Mesenchymal stem cell (in vitro differentiated cells and primary cell): ENCODE results near the gene RAB22A.

Source experiments
- DNase-seq: peaks from one replicate; pipeline ENCODE4 v3.0.0-alpha.2; 2013
- H2AFZ ChIP-seq: one replicate; pipeline ENCODE4 v1.6.1; 2013; ENCODE audit warnings: low read depth, mild to moderate bottlenecking, control low read depth, inconsistent platforms, low read length, moderate library complexity
- H2AK5ac ChIP-seq: 2 replicates; pipeline ENCODE4 v1.6.1; 2013; ENCODE audit warnings: low read length, moderate library complexity, mild to moderate bottlenecking, inconsistent platforms; ENCODE audit not compliant: severe bottlenecking
- H2BK120ac ChIP-seq: one replicate; pipeline ENCODE4 v1.6.1; 2013; ENCODE audit warnings: low read depth, mild to moderate bottlenecking, inconsistent platforms, low read length, moderate library complexity
- H2BK12ac ChIP-seq, 2 experiments: one replicate each; pipeline ENCODE4 v1.6.1; 2013; ENCODE audit warnings: inconsistent platforms in 2 of 2, low read length in 2 of 2, mild to moderate bottlenecking in 2 of 2, moderate library complexity in 2 of 2, control low read depth in 1 of 2
- H2BK15ac ChIP-seq: one replicate; pipeline ENCODE4 v1.6.1; 2013; ENCODE audit warnings: mild to moderate bottlenecking, low read depth, inconsistent platforms; ENCODE audit not compliant: poor library complexity, severe bottlenecking
- H2BK5ac ChIP-seq: 2 replicates; pipeline ENCODE4 v1.6.1; 2013; ENCODE audit warnings: low read depth, mild to moderate bottlenecking, low read length, control low read depth, inconsistent platforms; ENCODE audit not compliant: poor library complexity, severe bottlenecking
- H3K14ac ChIP-seq, 2 experiments: one replicate each; pipeline ENCODE4 v1.6.1; 2013; ENCODE audit warnings: inconsistent platforms in 2 of 2, low read length in 2 of 2, control low read depth in 1 of 2, mild to moderate bottlenecking in 1 of 2, moderate library complexity in 1 of 2
- H3K18ac ChIP-seq, 2 experiments: one replicate each; pipeline ENCODE4 v1.6.1; 2013; ENCODE audit warnings: inconsistent platforms in 2 of 2, low read length in 2 of 2, control low read depth in 1 of 2, low read depth in 1 of 2, mild to moderate bottlenecking in 1 of 2
- H3K23ac ChIP-seq, 2 experiments: one replicate each; pipeline ENCODE4 v1.6.1; 2013; ENCODE audit warnings: inconsistent platforms in 2 of 2, low read length in 2 of 2, mild to moderate bottlenecking in 2 of 2, moderate library complexity in 2 of 2, control low read depth in 1 of 2
- H3K27ac ChIP-seq: 2 replicates; pipeline ENCODE4 v1.5.1; 2013; ENCODE audit warnings: mild to moderate bottlenecking, moderate library complexity, low read length, control low read depth, inconsistent platforms; ENCODE audit not compliant: poor library complexity, severe bottlenecking
- H3K27me3 ChIP-seq, 2 experiments: 2 replicates each; pipeline versions ENCODE4 v1.6.1 to v1.7.0; 2013; ENCODE audit warnings: low read length in 2 of 2, mild to moderate bottlenecking in 2 of 2, moderate library complexity in 2 of 2, control low read depth in 1 of 2, inconsistent platforms in 1 of 2; ENCODE audit not compliant: control insufficient read depth in 1 of 2, insufficient read depth in 1 of 2
- H3K36me3 ChIP-seq, 2 experiments: 2 replicates each; pipeline versions ENCODE4 v1.6.1 to v1.7.0; 2013; ENCODE audit warnings: low read length in 2 of 2, control low read depth in 1 of 2, inconsistent platforms in 1 of 2, low read depth in 1 of 2, mild to moderate bottlenecking in 1 of 2; ENCODE audit not compliant: insufficient read depth in 2 of 2, control insufficient read depth in 1 of 2
- H3K4ac ChIP-seq, 2 experiments: one replicate each; pipeline ENCODE4 v1.6.1; 2013; ENCODE audit warnings: inconsistent platforms in 2 of 2, low read length in 2 of 2, mild to moderate bottlenecking in 2 of 2, moderate library complexity in 2 of 2, control low read depth in 1 of 2, low read depth in 1 of 2
- H3K4me1 ChIP-seq: 2 replicates; pipeline ENCODE4 v1.6.1; 2013; ENCODE audit warnings: low read depth, low read length, control low read depth; ENCODE audit not compliant: control insufficient read depth, insufficient read depth
- H3K4me2 ChIP-seq: 2 replicates; pipeline ENCODE4 v1.6.1; 2013; ENCODE audit warnings: low read length, mild to moderate bottlenecking, inconsistent platforms; ENCODE audit not compliant: poor library complexity, severe bottlenecking
- H3K4me3 ChIP-seq, 2 experiments: 2 replicates each; pipeline versions ENCODE4 v1.5.1 to v1.7.0; 2013; ENCODE audit warnings: low read length in 2 of 2, mild to moderate bottlenecking in 2 of 2, control low read depth in 1 of 2, low read depth in 1 of 2; ENCODE audit not compliant: insufficient read depth in 1 of 2
- H3K79me1 ChIP-seq: replicated peaks from 2 replicates; pipeline ENCODE4 v1.6.1; 2013; ENCODE audit warnings: mild to moderate bottlenecking, control low read depth, low read length, inconsistent platforms; ENCODE audit not compliant: poor library complexity, severe bottlenecking
- H3K9ac ChIP-seq: 2 replicates; pipeline ENCODE4 v1.7.0; 2013; ENCODE audit warnings: mild to moderate bottlenecking, low read length, moderate library complexity
- H3K9me3 ChIP-seq: 2 replicates; pipeline ENCODE4 v1.7.0; 2013; ENCODE audit warnings: mild to moderate bottlenecking, low read length; ENCODE audit not compliant: control insufficient read depth
- H4K8ac ChIP-seq: one replicate; pipeline ENCODE4 v1.6.1; 2013; ENCODE audit warnings: inconsistent platforms, mild to moderate bottlenecking, low read length, moderate library complexity
- H4K91ac ChIP-seq: one replicate; pipeline ENCODE4 v1.6.1; 2013; ENCODE audit warnings: mild to moderate bottlenecking, low read length, inconsistent platforms
- WGBS: methylation state at CpG from one replicate; pipeline ENCODE4 v1.1.7; 2013; ENCODE audit warnings: mixed read lengths; 5-methylcytosine and 5-hydroxymethylcytosine counted together

The RAB22A gene

GRCh38 chr20:58303547-58303946, 6.0 kb upstream of the RAB22A start:
- H3K36me3 ChIP-seq: peaks cover 5 to 34% of the 10 kb centered on the region in 2 experiments
- H4K8ac ChIP-seq: no peak overlapping the region
- no peak overlapping the region for H3K18ac ChIP-seq
- peaks cover 13% of the 10 kb centered on the region for H3K4me1 ChIP-seq
- no peak overlapping the region for H2BK120ac ChIP-seq
- H3K4me2 ChIP-seq: no peak overlapping the region
- H3K27ac ChIP-seq: no peak overlapping the region
- no peak for DNase-seq
- no peak overlapping the region for H3K9ac ChIP-seq
- H3K23ac ChIP-seq: no peak overlapping the region
- H3K14ac ChIP-seq: no peak overlapping the region
- H3K9me3 ChIP-seq: no peaks in the 10 kb centered on the region
- H2AK5ac ChIP-seq: no peak overlapping the region
- H4K91ac ChIP-seq: no peak overlapping the region
- no peak overlapping the region for H2BK12ac ChIP-seq
- WGBS: 100% methylated on average over 1 of the region's 1 CpG
- peaks cover 32% of the 10 kb centered on the region for H3K79me1 ChIP-seq
- no peak overlapping the region for H3K4me3 ChIP-seq
- no peak overlapping the region for H2BK5ac ChIP-seq
- H3K27me3 ChIP-seq: no peaks in the 10 kb centered on the region
- H2BK15ac ChIP-seq: no peak overlapping the region
- H3K4ac ChIP-seq: no peak overlapping the region
- no peak overlapping the region for H2AFZ ChIP-seq

DNA sequence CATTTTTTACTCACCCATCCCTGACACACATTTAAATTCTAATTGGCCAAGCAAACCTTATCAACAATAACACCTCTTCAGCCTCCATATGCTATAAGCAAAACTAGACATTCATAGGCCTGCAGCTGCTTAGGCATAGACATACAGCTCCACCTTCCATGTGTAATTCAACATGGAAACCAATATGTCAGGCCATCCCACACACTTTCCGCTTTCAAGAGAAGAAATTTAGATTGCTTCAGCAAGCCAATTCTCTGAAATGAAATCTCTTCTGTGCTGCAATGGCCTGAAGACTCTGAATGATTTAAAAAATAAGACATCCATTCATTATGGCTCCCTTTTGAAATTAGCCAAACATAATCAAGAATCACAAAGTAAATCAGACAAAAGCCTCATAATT, 4.5 kb upstream of the RAB22A start:
- no peak for DNase-seq
- H3K4me3 ChIP-seq: no peak overlapping the region
- H3K18ac ChIP-seq: no peak overlapping the region
- H3K23ac ChIP-seq: no peak overlapping the region
- no peak overlapping the region for H2BK5ac ChIP-seq
- peaks cover 38% of the 10 kb centered on the region for H3K79me1 ChIP-seq
- H3K9me3 ChIP-seq: no peaks in the 10 kb centered on the region
- no peak overlapping the region for H2AK5ac ChIP-seq
- no peak overlapping the region for H2BK120ac ChIP-seq
- H3K14ac ChIP-seq: no peak overlapping the region
- H2AFZ ChIP-seq: no peak overlapping the region
- no peak overlapping the region for H3K9ac ChIP-seq
- peaks cover 15% of the 10 kb centered on the region for H3K4me1 ChIP-seq
- H3K4me2 ChIP-seq: no peak overlapping the region
- 95% methylated on average over 1 of the region's 1 CpG for WGBS
- H2BK15ac ChIP-seq: no peak overlapping the region
- no peaks in the 10 kb centered on the region for H3K27me3 ChIP-seq
- H3K36me3 ChIP-seq: peaks cover 5 to 34% of the 10 kb centered on the region in 2 experiments
- H2BK12ac ChIP-seq: no peak overlapping the region
- no peak overlapping the region for H3K4ac ChIP-seq
- H4K8ac ChIP-seq: no peak overlapping the region
- H3K27ac ChIP-seq: no peak overlapping the region
- H4K91ac ChIP-seq: no peak overlapping the region

DNA sequence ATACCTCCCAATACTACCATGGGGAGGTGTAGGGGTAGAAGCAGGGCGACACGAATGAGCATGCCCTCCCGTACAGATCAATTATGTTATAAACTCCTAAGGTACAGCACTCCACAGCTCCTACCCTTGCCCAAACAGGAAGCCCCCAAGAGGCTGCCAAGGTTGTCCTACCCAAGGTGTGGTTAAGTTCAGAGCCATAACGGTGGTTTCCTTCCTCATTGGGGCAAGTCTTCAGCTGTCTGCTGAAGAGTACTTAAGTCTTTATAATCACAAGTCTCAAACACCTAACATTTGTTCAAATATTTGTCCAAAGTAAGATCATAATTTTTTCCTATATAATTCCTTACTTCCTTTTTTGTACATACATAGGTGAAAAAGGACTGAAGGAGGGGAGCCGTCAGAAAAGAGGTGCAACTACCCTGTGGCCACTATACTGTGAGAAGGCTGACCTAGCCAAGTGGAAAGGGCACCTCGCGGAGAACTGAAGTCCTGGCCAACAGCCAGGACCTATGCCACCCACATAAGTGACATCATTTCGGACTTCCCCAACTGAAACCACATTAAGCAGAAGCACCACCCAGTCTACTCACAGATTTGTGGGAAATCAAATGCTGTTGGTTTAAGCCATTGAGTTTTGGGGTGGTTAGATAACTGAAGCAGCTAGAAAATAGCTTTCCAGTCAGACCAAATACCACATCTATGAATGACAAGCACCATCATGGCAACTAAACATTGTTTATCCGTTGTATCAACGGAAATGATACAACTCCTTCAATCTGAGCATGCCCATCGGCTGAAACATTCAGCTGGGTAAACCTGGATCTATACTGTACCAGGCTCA, 2.9 kb upstream of the RAB22A start:
- Histone ChIP-seq H3K23ac (no peak overlapping the region), H3K4me2 (peak overlapping the region; percentile 30), H3K4ac (no peak overlapping the region), H2AK5ac (peak overlapping the region; percentile 23), H4K8ac (no peak overlapping the region), H3K14ac (no peak overlapping the region), H3K9me3 (no peaks in the 10 kb centered on the region), H3K27me3 (no peaks in the 10 kb centered on the region), H2BK120ac (no peak overlapping the region), H3K9ac (no peak overlapping the region), H2AFZ (no peak overlapping the region), H4K91ac (no peak overlapping the region), H3K4me1 (peaks cover 15% of the 10 kb centered on the region), H3K36me3 (peaks cover 1 to 34% of the 10 kb centered on the region in 2 experiments), H3K27ac (peak overlapping the region; percentile 45), H2BK5ac (no peak overlapping the region), H2BK15ac (no peak overlapping the region), H3K4me3 (no peak overlapping the region), H2BK12ac (no peak overlapping the region), H3K79me1 (peaks cover 31% of the 10 kb centered on the region), H3K18ac (no peak overlapping the region)
- DNase-seq: peak; percentile 65
- 89% methylated on average over 10 of the region's 11 CpGs for WGBS

- H3K23ac ChIP-seq: no peak overlapping the region
- H3K18ac ChIP-seq: no peak overlapping the region
- H3K4me2 ChIP-seq: no peak overlapping the region
- peaks cover 5 to 33% of the 10 kb centered on the region in 2 experiments for H3K36me3 ChIP-seq
- no peak overlapping the region for H3K4me3 ChIP-seq
- no peak overlapping the region for H4K8ac ChIP-seq
- peak overlapping the region; percentile 45 for H3K27ac ChIP-seq
- no peak overlapping the region for H2BK12ac ChIP-seq
- H3K14ac ChIP-seq: no peak overlapping the region
- no peak overlapping the region for H3K9ac ChIP-seq
- H3K4me1 ChIP-seq: peaks cover 14% of the 10 kb centered on the region
- WGBS: 98% methylated on average over 6 of the region's 7 CpGs
- no peak overlapping the region for H3K4ac ChIP-seq
- no peak overlapping the region for H2BK15ac ChIP-seq
- no peak overlapping the region for H4K91ac ChIP-seq
- peaks cover 28% of the 10 kb centered on the region for H3K79me1 ChIP-seq
- H3K27me3 ChIP-seq: no peaks in the 10 kb centered on the region
- H2AFZ ChIP-seq: no peak overlapping the region
- H2BK5ac ChIP-seq: no peak overlapping the region
- H3K9me3 ChIP-seq: no peaks in the 10 kb centered on the region
- no peak for DNase-seq
- no peak overlapping the region for H2BK120ac ChIP-seq
- peak overlapping the region; percentile 8 for H2AK5ac ChIP-seq
Measured at GRCh38 chr20:58307270-58307669, 2.2 kb upstream of the RAB22A start.
